NCI-H1105 treated with DMSO at 0.1 percent for 48 hours (cell line): ENCODE measurements around the gene NCOA5.

Source experiments
- DNase-seq: peaks from one replicate; lab custom pipeline; 2025; lab: John Stamatoyannopoulos, UW

NCOA5 gene

DNA sequence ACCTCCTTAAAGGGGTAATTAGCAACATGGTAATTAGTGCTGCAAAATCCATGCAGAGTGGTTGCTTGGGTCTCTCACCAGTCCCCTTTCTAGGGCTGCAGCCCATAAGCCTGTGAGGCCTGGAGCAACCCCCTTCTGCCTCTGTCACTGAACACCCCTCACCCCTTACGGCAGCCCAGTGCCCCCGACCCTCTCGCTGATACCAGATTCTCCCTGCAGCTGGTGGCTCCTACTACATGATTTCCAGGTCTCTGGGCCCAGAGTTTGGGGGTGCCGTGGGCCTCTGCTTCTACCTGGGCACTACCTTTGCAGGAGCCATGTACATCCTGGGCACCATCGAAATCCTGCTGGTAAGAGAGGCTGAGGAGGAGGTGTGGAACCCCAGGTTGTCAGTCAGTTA is 52.7 kb downstream of the NCOA5 start:
- DNase-seq = no peak

DNA sequence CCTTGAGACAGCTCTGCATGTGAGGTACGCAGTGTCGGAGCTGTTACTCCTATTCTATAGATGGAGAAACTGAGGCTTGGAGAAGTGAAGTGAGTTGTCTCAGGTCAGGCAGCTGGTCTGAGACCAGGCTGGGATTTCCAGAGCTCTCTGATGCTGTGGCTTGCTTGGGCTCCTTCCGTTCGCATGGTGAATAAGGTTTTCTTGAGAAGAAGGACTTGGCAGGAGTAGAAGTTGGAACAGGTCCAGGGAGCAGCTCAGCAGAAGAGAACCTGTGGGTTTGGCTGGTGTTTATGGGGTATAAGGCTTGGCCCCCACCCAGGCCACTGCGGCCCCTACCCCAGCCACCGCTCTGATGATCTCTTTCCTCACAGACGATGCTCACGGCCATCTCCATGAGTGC is 53.4 kb downstream of the NCOA5 start:
- DNase-seq = no peak

DNA sequence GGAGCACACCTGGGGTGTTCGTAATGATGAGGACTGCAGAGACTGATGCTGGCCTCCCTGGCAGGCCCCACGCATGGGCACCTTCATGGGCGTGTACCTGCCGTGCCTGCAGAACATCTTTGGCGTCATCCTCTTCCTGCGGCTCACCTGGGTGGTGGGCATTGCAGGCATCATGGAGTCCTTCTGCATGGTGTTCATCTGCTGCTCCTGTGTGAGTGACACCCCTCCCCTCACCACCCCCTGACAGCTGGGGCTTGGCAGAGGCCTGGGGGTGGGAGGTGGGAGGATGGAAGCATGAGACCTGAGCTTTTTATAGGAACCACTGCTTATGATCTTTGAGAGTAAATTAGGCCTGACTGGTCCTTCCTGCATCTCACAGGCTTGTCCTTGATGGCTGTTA is 54.0 kb downstream of the NCOA5 start:
- no peak for DNase-seq

DNA sequence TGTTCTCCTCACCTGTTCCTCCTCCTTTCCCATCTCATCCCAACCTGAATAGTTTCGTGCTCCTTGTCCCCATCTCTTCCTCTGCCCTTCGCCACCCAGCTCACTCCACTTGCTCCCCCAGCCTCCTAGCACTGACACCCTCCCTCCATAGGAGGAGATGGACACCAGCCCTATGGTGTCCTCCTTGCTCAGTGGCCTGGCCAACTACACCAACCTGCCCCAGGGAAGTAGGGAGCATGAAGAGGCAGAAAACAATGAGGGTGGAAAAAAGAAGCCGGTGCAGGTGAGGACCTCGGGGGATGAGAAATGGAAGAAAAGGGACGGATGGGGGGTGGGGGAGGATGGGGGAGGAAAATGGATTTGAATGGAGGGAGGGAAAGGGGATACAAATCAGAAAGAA is 54.5 kb downstream of the NCOA5 start:
- DNase-seq = no peak

DNA sequence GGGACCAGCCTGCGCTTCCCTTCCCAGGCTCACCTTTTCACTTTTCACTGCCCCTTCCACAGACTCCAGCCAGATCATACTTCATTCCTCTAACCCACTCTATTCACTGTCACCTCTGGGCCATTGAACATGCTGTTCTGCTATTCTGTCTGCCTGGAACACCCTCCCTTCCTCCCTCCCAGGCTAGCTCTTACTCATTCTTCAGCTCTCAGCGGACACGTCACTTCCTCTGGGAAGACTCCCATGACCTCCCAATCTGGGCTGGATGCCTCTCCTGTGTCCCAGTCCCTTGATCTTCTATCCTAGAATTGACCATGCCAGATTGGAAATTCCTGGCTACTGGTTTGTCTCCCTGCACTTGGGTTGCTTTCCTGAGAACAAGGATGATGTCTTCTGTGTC is 55.7 kb downstream of the NCOA5 start:
- no peak for DNase-seq

DNA sequence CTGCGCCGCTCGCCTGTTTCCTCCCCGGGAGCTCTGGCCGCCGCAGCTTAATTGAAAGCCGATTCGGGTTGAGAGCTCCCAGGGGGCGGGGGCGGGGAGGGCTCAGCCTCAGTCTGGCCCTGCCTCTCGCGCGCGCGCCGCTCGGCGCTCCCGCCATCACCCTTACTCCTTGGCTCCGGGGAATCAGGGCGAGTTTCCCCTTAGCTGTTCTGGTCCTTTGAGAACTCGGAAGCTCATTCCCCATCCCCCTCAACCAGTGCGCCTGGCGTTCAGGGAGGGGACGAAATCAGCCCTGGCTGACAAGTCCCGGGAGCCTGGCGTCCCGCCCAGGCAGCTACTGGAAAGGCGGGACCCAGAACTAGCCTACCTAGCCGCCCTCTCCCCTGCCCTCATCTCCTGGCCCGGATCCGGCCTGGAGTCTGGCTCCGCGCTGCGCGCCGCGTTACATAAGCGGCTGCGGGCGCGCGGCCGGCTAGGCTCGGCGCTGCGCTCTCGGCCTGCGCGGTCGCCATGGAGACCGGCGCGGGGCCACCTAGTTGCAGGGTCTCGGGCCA is 58.0 kb downstream of the NCOA5 start:
- peak; percentile 80 for DNase-seq

DNA sequence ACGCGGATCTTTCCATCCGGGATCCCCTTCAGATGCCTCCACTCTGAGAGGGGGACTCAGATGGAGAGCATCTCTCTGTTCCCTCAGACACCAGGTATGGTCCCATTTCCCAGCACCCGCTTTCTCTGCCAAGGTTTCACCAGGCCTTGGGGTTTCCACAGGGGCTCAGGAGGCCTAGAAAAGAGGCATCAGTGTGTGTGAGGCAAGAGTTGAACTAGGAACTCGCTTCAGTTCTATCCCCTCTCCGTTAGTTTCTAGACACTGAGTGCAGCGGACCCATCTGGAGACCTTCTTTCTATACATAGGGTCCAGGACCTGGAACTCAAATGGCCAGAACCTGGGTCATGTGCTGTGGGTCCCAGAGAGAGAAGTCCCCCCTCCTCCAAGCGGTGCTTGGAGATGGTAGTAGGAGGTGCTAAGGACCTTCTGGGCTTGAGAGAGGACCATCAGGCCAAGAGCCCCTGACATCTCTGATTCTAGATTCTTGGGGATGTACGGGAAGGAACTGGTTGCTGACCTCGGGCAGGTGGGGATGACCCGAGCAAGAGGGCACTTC is 58.7 kb downstream of the NCOA5 start:
- no peak for DNase-seq

DNA sequence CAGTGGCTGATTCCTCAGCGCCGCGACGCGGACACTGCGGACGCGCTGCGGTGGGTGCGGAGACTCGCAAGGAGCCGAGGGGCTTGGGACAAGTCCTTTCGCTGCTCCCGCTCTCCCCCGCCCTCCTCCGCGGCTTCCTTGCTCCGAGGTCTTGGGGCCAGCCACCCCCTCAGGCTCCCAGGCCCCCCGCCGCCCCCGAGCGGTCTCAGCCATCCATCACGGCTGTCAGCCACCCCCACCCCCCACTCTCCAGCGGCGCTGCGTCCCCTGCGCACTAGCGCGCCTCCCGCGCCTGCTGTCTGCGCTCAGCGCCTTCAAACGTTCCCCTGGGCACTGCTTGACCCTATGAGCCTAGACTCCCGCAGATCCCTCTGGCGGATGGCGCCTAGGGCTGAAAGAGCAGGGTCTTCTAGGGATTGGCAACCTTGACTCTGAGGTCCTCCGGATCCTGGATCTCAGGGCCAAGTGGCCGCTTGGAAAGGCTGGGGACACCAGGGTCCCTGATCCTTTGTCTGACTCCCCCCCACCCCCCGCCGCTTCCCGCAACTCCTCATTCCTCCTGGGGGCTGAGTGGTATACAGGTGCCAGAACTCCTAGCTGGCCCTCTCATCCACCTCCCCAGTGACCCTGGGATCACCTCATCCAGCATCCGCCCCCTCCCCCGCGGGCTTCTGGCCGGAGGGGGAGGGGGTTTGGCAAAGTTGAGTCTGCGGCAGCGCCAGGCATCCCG is 59.3 kb downstream of the NCOA5 start:
- DNase-seq = no peak

DNA sequence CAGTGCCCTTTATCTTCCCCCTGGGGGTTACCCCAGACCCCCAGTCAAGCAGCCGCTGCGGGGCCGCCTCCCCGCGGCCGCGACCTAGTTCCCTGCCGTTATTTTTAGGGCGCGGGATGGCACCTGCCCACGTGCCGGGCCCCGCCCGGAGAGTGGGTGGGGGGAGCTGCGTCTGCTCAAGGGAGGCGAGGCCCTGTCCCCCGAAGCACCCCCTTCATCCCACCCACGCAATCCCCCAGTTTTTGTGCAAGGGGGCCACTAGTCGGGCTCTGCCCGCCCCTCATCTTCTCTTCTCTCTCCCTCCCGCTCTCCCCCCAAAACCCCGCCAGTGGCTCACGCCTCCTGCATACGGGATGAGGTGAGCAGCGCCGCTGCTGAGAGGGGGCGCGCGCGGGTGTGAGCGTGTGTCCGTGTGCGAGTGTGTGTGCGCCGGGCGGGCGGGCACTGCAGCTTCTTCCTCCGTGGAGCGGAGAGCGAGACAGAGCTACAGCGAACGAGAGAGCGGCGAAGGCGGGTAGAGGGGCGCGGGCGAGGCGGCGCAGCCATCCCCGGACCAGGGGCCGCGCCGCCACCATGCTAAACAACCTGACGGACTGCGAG is 60.9 kb downstream of the NCOA5 start, which contains the start of gene SLC12A5:
Gene SLC12A5 (plus strand): TSS at position 444 of the 600 bp plus-strand sequence. CDS start 130 bp downstream, at position 574.
- no peak for DNase-seq

DNA sequence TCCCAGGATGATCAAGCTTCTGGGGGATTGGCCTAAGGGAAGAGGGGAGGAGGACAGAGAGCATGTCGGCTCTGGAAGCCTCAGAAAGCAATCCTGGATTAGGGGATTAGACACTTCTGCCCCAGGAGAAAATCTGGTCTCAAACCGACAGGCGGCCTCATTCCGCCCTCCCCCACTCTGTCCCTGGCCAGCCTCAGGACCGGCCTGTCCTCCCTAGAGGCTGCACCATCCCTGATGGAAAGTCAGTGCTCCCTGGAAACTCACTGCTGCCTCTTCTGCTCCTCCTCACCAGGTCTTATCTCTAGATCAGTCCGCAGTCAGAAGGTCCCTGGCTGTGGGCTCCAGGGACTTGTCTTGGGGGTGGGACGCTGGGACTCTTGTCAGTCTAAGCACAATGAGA is 61.7 kb downstream of the NCOA5 start:
- DNase-seq = no peak

DNA sequence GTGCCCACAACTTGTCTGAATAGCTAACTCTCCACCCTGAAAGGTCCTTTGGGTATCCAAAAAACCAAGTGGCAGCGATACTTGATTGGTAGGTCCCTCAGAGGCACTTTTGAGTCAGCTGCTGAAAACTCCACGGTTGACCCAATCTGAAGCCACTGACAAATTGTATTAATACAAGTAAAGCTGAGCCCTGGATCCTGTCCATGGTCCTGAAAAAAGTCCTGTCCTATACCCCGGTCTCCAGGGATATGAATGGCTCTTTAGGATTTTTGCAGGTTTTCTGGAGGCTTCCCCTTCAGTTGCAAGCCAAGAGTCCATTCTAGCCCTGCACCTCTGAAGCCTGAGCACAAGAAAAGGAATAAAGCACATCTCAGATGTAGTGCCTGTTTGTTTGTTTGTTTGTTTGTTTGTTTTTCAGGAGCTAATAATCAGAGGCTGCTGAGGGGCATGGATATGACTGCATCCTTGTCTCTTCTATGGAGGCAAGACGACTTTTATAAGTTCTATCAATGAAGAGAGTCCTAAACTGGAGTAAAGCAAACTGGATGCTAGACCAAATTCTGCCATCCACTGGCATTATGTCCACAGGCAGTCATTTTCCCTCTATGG is 62.4 kb downstream of the NCOA5 start:
- no peak for DNase-seq

DNA sequence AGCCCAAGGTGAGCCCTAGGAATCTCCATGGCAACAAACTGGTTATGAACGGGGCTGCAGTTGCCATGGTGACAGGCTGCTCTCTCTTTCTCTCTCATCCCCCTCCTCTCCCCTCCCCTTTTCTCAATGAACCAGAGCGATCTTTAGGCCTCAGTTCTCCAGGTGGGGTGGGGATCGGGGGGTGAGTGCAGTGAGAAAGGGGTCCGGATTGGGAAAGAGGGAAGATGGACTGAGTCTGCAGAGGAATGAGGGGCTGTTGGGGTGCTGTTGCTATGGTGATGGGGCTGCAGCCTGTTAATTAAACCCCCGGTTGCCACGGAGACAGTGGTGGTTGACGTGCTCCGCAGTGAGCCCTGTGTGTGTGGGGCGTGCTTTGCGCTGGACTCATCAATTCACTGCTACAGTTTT is 64.4 kb downstream of the NCOA5 start:
- DNase-seq = no peak

DNA sequence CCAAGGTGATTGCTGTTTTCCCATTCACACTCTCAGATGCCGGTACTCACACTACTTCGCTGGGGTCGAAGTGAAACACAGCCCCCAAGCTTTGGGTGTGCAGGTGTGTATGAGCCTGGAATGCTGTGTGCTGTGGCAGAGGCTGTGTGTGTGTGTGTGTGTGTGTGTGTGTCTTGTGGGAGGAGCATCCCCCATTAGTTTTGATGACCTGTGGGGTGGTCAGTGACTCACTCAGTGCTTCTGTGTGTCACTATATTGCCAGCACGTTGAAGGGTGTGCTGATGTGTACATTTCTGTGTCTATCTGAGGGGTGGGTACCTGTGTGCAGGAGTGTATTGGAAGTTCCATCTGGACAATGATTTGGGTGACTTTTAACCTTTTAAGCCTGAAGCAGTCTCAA is 65.8 kb downstream of the NCOA5 start:
- DNase-seq = no peak

DNA sequence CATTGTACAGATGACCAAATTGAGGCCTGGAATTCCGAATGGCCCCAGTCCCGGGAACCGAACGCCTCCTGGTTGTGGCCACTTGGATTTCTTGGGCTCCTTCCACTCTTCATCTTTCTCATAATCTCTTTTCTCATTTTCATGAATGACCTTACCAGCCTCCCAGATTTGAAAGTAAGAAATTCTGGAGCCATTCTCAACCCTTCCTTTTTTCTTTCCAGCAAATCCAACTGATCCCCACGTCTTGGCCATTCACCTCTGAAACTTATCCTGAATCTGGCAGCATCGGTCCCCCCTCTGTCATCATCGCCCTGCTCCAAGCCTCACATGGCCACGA is 66.6 kb downstream of the NCOA5 start:
- DNase-seq = no peak

DNA sequence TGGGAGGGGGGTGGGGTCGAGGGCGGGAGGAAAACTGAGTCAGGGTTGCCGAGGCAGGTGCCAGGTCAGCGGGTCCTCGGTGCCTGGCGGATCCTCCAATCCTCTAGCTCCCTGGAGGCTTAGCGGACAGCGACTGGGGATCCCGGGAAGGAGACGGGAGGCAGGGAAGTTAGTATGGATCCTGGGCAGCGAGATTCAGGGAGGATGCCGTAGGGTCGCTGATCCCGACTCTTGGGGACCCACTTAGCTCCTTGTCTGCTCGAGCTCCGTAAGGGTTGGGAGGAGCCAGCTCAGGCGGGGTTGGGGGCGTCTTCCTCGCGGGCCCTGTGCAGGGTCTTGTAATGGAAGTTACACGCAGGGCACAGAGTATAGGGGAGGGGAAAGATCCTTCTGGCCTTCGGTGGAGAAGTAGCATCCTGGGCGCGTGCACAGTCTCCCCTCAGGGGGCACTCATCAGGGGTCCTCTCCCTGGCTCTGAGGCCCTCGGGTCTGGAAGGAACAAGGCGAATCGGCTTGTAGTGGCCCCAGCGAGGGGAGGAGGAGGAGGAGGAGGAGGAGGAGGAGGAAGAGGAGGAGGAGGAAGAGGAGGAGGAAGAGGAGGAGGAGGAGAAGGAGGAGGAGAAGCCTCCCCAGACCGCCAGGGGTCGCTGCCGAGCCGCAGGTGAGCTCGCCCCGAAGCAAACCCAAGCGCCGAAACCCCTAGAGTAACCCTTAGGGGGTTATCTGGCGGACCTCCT is 67.2 kb downstream of the NCOA5 start:
- peak; percentile 58 for DNase-seq

DNA sequence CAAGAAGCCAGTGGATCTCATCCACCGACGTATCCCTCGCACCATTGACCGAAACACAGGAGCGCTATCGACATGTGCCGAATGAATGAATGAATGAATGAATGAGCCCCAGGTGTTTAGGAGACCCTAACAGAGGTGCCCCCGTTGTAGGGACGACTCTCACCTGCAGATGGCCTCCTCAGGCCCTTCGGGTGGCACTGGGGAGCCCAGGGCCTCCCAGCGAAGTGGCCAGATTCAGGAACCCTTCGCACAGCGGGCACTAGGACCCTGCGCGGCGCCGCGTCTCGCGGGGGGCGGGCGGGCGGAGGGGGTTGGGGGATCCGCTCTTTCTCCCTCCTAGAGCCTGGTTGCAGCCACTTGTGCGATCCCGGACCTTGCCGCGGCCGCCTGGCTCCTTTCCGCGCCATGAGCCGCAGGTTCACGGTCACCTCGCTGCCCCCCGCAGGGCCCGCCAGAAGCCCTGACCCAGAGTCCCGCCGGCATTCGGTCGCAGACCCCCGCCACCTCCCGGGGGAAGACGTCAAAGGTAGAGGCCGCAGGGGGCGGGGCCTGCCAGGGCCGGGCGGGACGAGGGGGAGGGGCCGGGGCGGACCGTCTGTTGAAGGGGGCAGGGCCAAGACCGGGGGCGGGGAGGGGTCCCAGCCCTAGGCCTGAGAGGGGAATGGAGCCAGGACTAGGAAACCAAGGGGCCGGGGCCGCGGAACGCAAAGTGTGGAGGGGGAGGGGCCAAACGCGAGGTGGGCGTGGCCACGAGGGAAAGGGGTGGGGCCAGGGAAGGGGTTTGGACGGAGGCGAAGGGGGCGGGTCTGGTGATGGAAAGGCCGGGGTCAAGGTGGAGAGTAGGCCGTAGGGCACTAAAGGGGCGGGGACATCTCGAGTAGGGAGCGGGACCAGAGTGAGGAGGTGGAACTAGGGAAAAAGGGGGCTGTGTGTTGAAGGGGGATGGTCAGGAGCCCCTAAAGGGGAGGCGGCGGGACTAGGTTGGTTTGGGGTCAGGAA is 68.1 kb downstream of the NCOA5 start:
- DNase-seq = peak; percentile 83

DNA sequence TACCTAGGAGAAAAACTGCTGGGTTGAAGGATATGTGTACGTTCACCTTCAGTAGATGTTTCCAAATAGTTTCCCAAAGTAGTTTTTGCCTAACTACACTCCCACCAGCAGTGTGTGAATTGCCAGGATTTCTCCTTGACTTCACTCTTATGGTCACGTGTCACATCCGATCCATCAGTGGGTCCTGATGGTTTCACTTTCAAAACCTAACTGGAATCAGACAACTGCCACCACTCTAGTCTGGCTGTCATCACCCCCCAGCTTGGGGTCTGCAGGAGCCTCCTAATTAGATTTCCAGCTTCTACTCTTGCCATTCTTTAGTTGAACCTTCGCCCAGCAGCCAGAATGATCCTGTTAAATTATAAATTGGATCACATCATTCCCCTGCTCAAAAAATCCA is 69.2 kb downstream of the NCOA5 start:
- no peak for DNase-seq

DNA sequence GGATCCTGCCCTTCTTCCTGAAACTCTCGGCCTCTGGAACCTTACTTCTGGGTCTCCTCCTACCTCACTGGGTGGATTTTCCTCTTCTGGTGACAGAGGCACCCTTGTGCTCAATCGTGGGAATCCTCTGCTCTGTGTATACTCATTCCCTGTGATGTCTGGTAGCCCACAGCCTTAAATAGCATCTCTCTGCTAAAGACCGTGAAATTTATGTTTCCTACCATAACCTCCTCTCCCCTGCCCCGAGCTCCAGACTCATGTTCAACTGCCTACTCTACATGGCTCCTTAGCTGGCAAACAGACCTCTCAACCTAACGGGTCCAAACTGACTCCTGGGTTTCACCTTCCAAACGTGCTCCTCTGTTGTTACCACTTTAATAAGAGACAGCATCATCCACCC is 71.2 kb downstream of the NCOA5 start:
- DNase-seq = no peak

DNA sequence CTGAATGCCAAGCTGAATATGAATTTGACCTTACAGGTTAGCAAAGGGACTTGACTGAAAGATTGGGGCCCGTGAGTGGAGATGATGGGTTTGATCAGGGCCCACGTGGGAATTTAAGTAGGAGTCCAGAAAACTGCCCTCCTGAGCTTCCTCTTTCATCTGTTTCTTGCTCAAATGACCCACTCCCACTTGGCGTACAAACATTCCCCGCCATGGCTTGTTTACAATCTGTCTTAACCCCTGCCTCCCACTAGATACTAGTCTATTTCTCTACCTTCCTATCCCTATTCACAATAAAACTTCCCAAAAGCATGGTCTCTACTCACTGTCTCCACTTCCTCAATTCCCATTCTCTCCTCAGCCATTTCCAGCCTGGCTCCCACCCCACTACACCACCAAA is 71.7 kb downstream of the NCOA5 start:
- no peak for DNase-seq

DNA sequence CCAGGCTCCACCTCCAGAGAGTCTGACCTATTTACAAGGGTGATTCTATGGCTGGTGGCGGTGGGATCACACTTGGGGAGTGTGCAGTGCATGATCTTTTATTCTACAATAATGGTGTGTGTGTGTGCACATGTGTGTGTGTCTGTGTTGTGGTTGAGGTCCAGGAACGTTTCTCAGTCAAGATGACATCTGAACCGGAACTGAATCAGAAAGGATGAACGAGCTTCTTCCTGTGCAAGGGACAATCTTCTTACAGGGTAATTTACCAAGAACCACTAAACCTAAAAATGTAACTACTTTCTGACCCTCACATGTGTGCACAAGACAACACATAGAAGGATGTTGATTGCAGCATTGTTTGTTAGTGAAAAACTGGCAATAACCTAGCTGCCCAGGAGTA is 72.5 kb downstream of the NCOA5 start:
- no peak for DNase-seq
